T47D (cell line): Measurements from ENCODE around the gene NIBAN1.
"Not testable (repeated sequence)": the region's sequence is repeated elsewhere in the genome, so short reads cannot be mapped to it uniquely, and the experiment has no call there.

Experiments
- DNase-seq, 2 experiments: peaks; one replicate each; pipeline versions ENCODE4 v3.0.0 to v3.0.0-alpha.2; 2011 to 2012; ENCODE audit warnings: low read depth in 1 of 2, low spot score in 1 of 2
- JUND ChIP-seq: IDR thresholded peaks from 2 replicates; pipeline ENCODE4 v1.6.1; 2012; ENCODE audit warnings: low read depth
- in situ Hi-C: cut with HindIII; loops from 2 replicates; pipeline ENCODE4 v1.10.0; 2016; ENCODE audit warnings: low sequenced_read_pairs, low pct_unique_long_range_greater_than_20kb

Gene NIBAN1

DNA sequence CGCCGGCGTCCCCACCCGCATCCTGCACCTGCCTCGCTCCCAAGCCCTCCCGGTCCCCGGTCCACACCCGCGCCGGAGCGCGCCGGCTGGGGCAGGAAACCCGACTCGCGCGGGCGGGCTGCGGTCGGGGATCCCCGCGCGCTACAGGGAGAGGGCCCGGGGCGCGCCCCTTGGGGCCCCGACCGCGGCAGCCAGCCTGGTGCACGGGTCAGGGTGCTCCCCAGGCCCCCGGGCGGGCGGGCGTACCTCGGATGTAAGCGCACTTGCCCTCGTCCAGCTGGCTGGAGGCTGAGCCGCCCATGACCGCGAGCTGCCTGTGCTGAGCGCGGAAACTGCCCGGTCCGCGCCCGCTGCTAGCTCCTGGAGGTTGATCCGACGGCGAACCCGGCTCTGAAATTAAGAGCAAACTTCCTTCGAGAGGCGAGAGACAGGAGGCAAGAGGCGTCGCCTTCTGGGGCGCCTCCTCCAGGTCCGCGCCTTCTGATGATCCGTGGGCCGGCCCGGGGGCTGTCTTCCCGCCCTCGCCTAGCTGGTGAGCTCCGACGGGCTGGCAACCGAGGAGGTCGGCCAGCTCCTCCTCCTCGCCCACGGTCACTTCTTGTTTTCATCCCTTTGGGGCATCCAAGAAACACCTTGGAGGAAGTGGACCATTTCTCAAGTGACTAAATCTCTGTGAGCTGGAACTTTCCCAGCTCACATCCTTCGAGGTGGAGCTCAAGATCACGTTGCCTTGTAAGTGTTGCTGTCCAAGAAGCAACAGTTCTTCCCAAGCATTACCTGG is at the start of gene NIBAN1:
Gene NIBAN1 (minus strand): TSS at position 453 of the 781 bp plus-strand sequence. CDS start 152 bp downstream, at position 301.
- no peak for TF ChIP-seq JUND
- peak; percentile 54 to 83 for DNase-seq
- in situ Hi-C loops, result no loop called here

DNA sequence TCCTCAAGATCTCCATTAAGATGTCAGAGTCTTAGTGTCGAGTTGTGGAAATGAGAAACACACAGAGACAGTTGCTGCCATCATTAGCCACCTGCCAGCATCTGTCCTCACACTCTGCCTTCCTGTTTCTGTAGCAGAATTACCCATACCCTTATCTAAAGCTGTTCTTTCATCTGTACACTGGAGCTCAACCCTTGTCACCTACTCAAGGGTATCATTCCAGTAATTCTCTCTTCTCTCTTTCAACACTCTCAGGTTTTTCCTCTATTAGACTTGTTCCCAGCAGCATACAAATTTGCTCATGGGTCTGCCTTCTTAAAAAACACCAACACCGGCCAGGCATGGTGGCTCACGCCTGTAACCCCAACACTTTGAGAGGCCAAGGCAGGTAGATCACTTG is 43.7 kb upstream of the NIBAN1 start:
- in situ Hi-C loops, result no loop called here
- TF ChIP-seq JUND, result no peak
- no peak for DNase-seq

DNA sequence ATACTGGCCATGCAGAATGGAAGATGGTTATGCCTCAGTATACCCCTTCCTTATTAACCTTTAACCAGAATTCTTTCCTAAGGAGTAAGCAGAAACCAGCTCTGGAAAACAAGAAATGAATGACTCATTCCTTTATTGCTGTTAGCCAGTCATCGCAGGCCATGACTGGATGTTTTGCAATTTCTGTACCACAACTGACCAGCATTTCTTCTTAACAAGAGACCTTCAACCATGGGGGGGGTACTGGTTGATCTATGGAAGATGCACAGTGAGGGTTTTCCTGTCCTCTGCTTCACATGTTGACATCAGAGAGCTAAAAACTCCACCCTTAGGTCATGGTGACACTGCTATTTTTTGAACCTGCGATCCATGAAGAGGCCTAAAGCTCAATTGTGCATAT is 43.0 kb upstream of the NIBAN1 start:
- in situ Hi-C loops, result no loop called here
- TF ChIP-seq JUND, result no peak
- no peak for DNase-seq

GRCh38 chr1:185016880-185017279 is 42.6 kb upstream of the NIBAN1 start:
- no peak for TF ChIP-seq JUND
- in situ Hi-C loops, result no loop called here
- DNase-seq, result no peak

DNA sequence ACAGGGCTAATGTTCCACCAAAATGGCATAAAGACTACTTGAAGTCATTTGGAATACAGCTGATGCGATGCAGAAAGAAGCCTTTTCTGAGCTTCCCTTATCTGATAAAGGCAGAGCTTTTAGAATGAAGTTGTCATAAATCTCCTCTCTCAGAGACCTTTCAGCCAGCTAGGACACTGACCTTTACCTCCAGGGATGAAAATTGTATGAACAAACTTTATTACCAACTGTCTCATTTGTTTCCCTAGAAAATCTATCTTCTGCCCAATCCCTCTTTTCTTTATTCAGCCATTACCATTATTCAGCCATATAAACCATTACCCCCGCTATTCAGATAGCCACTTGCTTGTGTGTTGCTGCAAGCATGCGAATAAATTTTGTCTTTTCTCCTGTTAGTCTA is 41.3 kb upstream of the NIBAN1 start:
- TF ChIP-seq JUND, result no peak
- in situ Hi-C loops, result no loop called here
- no peak for DNase-seq

DNA sequence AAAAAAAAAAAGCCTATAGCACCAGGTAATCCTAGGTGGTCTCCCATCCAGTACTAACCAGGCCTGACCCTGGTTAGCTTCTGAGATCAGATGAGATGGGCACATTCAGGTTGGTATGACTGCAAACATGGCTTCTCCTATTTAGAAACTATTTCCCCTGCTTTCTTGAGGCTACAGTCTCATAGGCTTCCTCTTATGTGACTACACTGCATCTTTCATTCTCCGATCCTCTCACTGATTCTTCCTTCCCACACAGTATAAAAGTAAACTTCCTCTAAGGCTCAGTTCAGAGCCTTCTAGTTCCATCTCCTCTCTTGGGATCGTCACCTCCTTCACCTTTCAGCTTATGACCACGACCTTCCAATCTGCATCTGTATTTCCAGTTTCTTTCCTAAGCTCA is 40.6 kb upstream of the NIBAN1 start:
- TF ChIP-seq JUND, result no peak
- in situ Hi-C loops, result no loop called here
- DNase-seq, result no peak

DNA sequence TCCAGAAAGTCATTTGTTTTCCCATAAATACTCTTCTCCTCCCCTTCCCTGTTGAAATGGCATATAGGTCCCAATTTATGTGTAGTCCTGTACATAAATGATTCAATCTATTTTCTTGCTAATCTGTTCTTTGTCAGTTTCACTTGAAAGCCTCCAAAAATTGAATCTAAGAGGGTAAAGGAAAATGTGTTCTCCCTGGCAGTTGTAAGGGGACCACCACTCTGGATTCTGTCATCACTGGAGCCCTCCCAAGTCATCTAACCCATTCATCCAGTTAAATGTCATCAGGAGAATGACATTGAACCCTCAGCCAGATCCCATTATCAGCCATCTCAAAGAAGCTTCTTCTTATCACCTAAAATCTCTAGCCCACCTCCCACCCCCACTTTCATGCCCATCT is 36.1 kb upstream of the NIBAN1 start:
- TF ChIP-seq JUND, result no peak
- in situ Hi-C loops, result no loop called here
- DNase-seq, result no peak

DNA sequence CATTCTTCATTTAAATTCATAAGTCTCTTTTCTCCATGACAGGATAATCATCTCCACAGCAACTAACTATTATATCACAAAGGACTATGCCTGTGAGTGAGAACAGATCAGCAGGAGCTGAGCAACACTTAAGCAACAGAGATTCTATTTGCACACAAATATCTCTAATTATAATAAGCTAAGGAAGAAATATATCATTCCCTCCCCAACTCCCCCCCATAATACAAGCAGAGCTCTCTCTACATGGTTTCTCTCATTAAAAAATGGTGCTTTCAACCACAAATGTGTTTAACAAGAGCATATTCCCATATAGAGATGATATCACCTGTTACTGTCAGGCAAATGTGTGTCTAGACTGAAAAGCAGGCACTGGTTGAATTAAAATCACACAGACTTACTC is 34.5 kb upstream of the NIBAN1 start:
- TF ChIP-seq JUND, result no peak
- DNase-seq, result no peak
- in situ Hi-C loops, result no loop called here

DNA sequence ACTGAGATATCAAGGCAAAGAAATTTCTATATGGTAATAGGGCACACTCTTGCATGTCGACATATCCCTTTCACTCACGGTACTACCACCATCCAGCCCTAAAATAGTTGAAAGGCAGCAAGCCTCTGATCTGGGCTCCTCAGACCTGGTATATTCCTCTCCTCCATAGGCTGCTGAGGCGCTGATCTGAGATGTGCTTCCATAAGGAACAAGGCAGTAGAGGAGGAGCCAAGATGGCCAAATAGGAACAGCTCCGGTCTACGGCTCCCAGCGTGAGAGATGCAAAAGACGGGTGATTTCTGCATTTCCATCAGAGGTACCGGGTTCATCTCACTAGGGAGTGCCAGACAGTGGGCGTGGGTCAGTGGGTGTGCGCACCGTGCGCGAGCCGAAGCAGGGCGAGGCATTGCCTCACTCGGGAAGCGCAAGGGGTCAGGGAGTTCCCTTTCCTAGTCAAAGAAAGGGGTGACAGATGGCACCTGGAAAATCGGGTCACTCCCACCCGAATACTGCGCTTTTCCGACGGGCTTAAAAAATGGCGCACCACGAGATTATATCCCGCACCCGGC is 27.1 kb upstream of the NIBAN1 start:
- DNase-seq, result peak; percentile 16 to 44
- in situ Hi-C loops, result not testable (repeated sequence)

DNA sequence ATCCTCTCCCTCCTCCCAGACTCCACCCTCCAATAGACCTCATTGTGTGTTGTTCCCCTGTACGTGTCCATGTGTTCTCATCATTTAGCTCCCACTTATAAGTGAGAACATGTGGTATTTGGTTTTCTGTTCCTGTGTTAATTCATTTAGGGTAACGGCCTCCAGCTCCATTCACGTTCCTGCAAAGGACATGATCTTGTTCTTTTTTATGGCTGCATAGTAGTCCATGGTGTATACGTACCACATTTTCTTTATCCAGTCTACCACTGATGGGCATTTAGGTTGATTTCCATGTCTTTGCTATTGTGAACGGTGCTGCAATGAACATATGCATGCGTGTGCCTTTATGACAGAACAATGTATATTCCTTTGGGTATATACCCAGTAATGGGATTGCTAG is 25.7 kb upstream of the NIBAN1 start:
- in situ Hi-C loops, DNase-seq: not testable (repeated sequence)

GRCh38 chr1:184994301-184994700 is 20.0 kb upstream of the NIBAN1 start:
- no peak for TF ChIP-seq JUND
- in situ Hi-C loops, result no loop called here

DNA sequence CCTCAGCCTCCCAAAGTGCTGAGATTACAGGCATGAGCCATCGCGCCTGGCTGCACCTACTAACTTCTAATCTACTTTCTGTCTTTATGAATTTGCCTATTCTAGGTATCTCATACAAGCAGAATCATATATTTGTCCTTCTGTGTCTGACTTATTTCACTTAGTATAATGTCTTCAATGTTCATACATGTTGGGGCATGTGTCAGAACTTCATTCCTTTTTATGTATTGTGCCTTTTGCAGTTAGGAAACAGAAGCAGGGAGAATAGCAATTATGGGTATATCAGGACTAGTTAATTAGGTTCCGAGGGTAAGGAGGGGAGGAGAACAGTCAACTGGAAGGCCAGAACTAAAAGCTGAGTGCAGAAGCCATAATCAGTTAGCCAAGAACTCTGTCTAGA is 18.0 kb upstream of the NIBAN1 start:
- DNase-seq, result no peak
- in situ Hi-C loops, result no loop called here
- TF ChIP-seq JUND, result no peak

More at GRCh38 chr1:184994301-184994700, 20.0 kb upstream of the NIBAN1 start:
- DNase-seq, result no peak

DNA sequence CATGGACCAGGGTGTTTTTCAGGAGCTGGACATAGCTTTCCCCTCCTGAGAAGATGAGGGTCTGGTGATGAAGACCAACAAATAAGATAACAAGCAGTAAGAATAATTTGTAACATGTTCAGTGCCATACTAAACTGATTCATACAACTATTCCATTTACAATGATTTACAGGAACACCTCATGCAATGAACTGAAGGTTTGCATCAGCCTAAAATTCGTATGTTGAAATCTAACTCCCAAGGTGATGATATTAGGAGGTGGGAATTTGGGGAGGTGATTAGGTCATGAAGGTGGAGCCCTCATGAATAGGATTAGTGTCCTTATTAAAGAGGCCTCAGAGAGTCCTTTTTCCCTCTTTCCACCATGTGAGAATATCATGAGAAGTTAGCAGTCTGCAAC is 15.9 kb upstream of the NIBAN1 start:
- in situ Hi-C loops, result no loop called here

DNA sequence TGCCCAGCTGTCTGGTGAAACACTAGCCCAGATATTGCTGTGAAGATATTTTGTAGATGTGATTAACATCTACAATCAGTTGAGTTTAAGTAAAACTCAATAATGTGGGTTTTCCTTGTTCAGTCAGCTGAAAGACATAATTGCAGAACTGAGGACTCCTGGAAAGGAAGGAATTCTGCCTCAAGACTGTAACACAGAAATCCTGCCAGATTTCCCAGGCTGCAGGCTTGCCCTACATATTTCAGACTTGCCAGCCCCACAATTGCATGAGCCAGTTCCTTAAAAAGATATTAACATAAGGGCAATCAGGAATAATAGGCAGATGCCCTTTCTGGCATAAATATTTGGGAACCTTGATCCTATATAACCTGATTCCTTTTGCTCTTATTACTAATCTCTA is 14.2 kb upstream of the NIBAN1 start:
- no peak for DNase-seq
- TF ChIP-seq JUND, result no peak
- in situ Hi-C loops, result no loop called here

More for the DNA sequence above, 15.9 kb upstream of the NIBAN1 start:
- TF ChIP-seq JUND, result no peak
- no peak for DNase-seq
